ENCODE data around the gene PNRC2.
"Not testable (repeated sequence)": the region's sequence is repeated elsewhere in the genome, so short reads cannot be mapped to it uniquely, and the experiment has no call there.

DNA sequence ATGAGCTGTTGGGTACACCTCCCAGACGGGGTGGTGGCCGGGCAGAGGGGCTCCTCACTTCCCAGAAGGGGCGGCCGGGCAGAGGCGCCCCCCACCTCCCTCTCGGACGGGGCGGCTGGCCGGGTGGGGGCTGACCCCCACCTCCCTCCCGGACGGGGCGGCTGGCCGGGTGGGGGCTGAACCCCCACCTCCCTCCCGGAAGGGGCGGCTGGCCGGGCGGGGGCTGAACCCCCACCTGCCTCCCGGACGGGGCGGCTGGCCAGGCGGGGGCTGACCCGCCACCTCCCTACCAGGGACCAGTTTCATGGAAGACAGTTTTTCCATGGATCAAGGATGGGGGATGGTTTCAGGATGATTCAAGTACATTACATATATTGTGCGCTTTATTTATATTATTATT, 27.4 kb downstream of the PNRC2 start:
- TF ChIP-seq, protein P1, sequence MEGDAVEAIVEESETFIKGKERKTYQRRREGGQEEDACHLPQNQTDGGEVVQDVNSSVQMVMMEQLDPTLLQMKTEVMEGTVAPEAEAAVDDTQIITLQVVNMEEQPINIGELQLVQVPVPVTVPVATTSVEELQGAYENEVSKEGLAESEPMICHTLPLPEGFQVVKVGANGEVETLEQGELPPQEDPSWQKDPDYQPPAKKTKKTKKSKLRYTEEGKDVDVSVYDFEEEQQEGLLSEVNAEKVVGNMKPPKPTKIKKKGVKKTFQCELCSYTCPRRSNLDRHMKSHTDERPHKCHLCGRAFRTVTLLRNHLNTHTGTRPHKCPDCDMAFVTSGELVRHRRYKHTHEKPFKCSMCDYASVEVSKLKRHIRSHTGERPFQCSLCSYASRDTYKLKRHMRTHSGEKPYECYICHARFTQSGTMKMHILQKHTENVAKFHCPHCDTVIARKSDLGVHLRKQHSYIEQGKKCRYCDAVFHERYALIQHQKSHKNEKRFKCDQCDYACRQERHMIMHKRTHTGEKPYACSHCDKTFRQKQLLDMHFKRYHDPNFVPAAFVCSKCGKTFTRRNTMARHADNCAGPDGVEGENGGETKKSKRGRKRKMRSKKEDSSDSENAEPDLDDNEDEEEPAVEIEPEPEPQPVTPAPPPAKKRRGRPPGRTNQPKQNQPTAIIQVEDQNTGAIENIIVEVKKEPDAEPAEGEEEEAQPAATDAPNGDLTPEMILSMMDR (conservative IDR thresholded peaks at IDR 0.05; ENCODE audit: low read length): not testable (repeated sequence)
- TF ChIP-seq EZH2phosphoT487 (IDR thresholded peaks at IDR 0.05; ENCODE audit: borderline replicate concordance): not testable (repeated sequence)

Measured in Loucy (cell line).